DOHH2 (cell line): ENCODE measurements around the gene SEMA3E.

ENCODE experiments used
- CTCF ChIP-seq: fragments of 200-600 bp; sonication (generic); IDR thresholded peaks from one replicate; pipeline ENCODE4 v1.5.1; 2014; ENCODE audit warnings: antibody characterized with exemption, mild to moderate bottlenecking, low read depth, low read length; ENCODE audit not compliant: poor library complexity, severe bottlenecking
- EZH2phosphoT487 ChIP-seq: fragments of 200-600 bp; sonication (generic); IDR thresholded peaks from 2 replicates; pipeline ENCODE4 v1.6.1; 2017; ENCODE audit warnings: borderline replicate concordance, mild to moderate bottlenecking, antibody characterized with exemption, low read length, moderate library complexity, mixed read lengths

- TF ChIP-seq CTCF (no peak), EZH2phosphoT487 (no peak)
Measured at GRCh38 chr7:83394776-83395175, 254.2 kb downstream of the SEMA3E start.
